Measurements from ENCODE around the gene ASXL2.

The ASXL2 gene

DNA sequence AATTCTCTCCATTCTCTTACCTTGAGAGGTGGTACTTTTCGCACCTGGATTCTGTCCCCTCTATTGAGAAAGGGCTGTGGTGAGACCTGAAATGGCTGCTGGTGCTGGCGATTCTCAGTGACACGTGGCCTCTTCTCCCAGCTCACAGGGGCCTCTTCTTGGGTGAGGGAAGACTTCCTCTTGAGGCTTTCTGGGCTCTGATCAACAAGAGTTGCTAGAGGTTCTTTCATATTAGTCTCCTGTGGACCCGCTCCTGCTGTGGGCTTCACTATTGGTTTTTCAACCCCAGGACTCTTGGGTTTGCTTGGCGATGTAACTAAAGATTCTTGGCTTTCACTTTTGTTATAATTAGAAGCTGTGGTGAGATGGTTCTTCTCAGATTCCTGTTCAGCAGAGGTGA, 128.6 kb downstream of the ASXL2 start:
- peak overlapping the region; percentile 47 for H2AFZ ChIP-seq (ENCODE audit: low read length)
- H4K20me1 ChIP-seq (ENCODE audit: insufficient read depth, low read length): no peaks in the 10 kb centered on the region
- peak overlapping the region; percentile 32 for H3K4me3 ChIP-seq (ENCODE audit: low read length)
- no peaks in the 10 kb centered on the region for H3K9me3 ChIP-seq (replicated peaks; ENCODE audit: insufficient read depth, low read length)
- peak; percentile 73 for DNase-seq
- H3K4me2 ChIP-seq (ENCODE audit: low read depth, low read length): peak overlapping the region; percentile 65
- H3K9me2 ChIP-seq (replicated peaks; ENCODE audit: insufficient read depth, low read length): no peaks in the 10 kb centered on the region
- peaks cover 20% of the 10 kb centered on the region for H3K79me2 ChIP-seq (ENCODE audit: low read length)
- no peaks in the 10 kb centered on the region for H3K27me3 ChIP-seq (replicated peaks; ENCODE audit: insufficient read depth, low read length)
- peaks cover 33% of the 10 kb centered on the region for H3F3A ChIP-seq (ENCODE audit: insufficient read depth, low read length)
- H3K4me1 ChIP-seq (ENCODE audit: low read length): peaks cover 49% of the 10 kb centered on the region
- peak overlapping the region; percentile 84 for H3K27ac ChIP-seq (ENCODE audit: low read length)
- no peak for TF ChIP-seq EZH2phosphoT487 (IDR thresholded peaks at IDR 0.05; ENCODE audit: low read length)
- TF ChIP-seq EZH2 (optimal IDR thresholded peaks at IDR 0.05; ENCODE audit: low read depth, low read length): no peak
- TF ChIP-seq, protein P1, sequence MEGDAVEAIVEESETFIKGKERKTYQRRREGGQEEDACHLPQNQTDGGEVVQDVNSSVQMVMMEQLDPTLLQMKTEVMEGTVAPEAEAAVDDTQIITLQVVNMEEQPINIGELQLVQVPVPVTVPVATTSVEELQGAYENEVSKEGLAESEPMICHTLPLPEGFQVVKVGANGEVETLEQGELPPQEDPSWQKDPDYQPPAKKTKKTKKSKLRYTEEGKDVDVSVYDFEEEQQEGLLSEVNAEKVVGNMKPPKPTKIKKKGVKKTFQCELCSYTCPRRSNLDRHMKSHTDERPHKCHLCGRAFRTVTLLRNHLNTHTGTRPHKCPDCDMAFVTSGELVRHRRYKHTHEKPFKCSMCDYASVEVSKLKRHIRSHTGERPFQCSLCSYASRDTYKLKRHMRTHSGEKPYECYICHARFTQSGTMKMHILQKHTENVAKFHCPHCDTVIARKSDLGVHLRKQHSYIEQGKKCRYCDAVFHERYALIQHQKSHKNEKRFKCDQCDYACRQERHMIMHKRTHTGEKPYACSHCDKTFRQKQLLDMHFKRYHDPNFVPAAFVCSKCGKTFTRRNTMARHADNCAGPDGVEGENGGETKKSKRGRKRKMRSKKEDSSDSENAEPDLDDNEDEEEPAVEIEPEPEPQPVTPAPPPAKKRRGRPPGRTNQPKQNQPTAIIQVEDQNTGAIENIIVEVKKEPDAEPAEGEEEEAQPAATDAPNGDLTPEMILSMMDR (IDR thresholded peaks at IDR 0.05; ENCODE audit: low read length): no peak
- peak overlapping the region; percentile 46 for H3K9ac ChIP-seq (ENCODE audit: low read length)
- peaks cover 4% of the 10 kb centered on the region for H3K36me3 ChIP-seq (replicated peaks; ENCODE audit: insufficient read depth, low read length)

GRCh38 chr2:25744055-25744454, 134.2 kb downstream of the ASXL2 start:
- DNase-seq: no peak
- Histone ChIP-seq H3K36me3 (replicated peaks; ENCODE audit: insufficient read depth, low read length) (no peaks in the 10 kb centered on the region; the same call in 1 of the 2 replicates), H3F3A (ENCODE audit: insufficient read depth, low read length) (peaks cover 39% of the 10 kb centered on the region), H3K4me3 (ENCODE audit: low read length) (peak overlapping the region; percentile 27; the same call in 1 of the 2 replicates), H3K4me1 (ENCODE audit: low read length) (peaks cover 72% of the 10 kb centered on the region), H3K9me3 (replicated peaks; ENCODE audit: insufficient read depth, low read length) (no peaks in the 10 kb centered on the region), H4K20me1 (ENCODE audit: insufficient read depth, low read length) (no peaks in the 10 kb centered on the region), H3K9me2 (replicated peaks; ENCODE audit: insufficient read depth, low read length) (no peaks in the 10 kb centered on the region), H3K79me2 (ENCODE audit: low read length) (peaks cover 23% of the 10 kb centered on the region), H2AFZ (ENCODE audit: low read length) (no peak overlapping the region), H3K27me3 (replicated peaks; ENCODE audit: insufficient read depth, low read length) (no peaks in the 10 kb centered on the region), H3K27ac (ENCODE audit: low read length) (peak overlapping the region; percentile 82), H3K9ac (ENCODE audit: low read length) (peak overlapping the region; percentile 36), H3K4me2 (ENCODE audit: low read depth, low read length) (peak overlapping the region; percentile 50)
- TF ChIP-seq EZH2phosphoT487 (IDR thresholded peaks at IDR 0.05; ENCODE audit: low read length): no peak

- Histone ChIP-seq H4K20me1 (ENCODE audit: insufficient read depth, low read length) (no peaks in the 10 kb centered on the region), H3K9ac (ENCODE audit: low read length) (peak overlapping the region; percentile 36), H3K9me2 (replicated peaks; ENCODE audit: insufficient read depth, low read length) (no peaks in the 10 kb centered on the region), H3K4me3 (ENCODE audit: low read length) (peak overlapping the region; percentile 20), H3K27me3 (replicated peaks; ENCODE audit: insufficient read depth, low read length) (no peaks in the 10 kb centered on the region), H3K27ac (ENCODE audit: low read length) (peak overlapping the region; percentile 82), H3K9me3 (replicated peaks; ENCODE audit: insufficient read depth, low read length) (no peaks in the 10 kb centered on the region), H3K4me1 (ENCODE audit: low read length) (peaks cover 65% of the 10 kb centered on the region), H3K4me2 (ENCODE audit: low read depth, low read length) (peak overlapping the region; percentile 50), H3K36me3 (replicated peaks; ENCODE audit: insufficient read depth, low read length) (no peaks in the 10 kb centered on the region; the same call in 1 of the 2 replicates), H2AFZ (ENCODE audit: low read length) (no peak overlapping the region), H3F3A (ENCODE audit: insufficient read depth, low read length) (peaks cover 35% of the 10 kb centered on the region), H3K79me2 (ENCODE audit: low read length) (peaks cover 23% of the 10 kb centered on the region)
- DNase-seq: peak; percentile 90
- TF ChIP-seq, protein P1 (IDR thresholded peaks at IDR 0.05; ENCODE audit: low read length): 0 out of 2 replicates have a peak, but pooled peaks have one; percentile 3
- TF ChIP-seq EZH2phosphoT487 (IDR thresholded peaks at IDR 0.05; ENCODE audit: low read length): no peak
These were observed 135.0 kb downstream of the ASXL2 start for GRCh38 chr2:25743132-25743830.

GRCh38 chr2:25742501-25742900, 135.8 kb downstream of the ASXL2 start:
- TF ChIP-seq, protein P1 (IDR thresholded peaks at IDR 0.05; ENCODE audit: low read length): no peak
- TF ChIP-seq EZH2 (optimal IDR thresholded peaks at IDR 0.05; ENCODE audit: low read depth, low read length): no peak
- Histone ChIP-seq H3K9me3 (replicated peaks; ENCODE audit: insufficient read depth, low read length) (no peaks in the 10 kb centered on the region), H3K4me2 (ENCODE audit: low read depth, low read length) (peak overlapping the region; percentile 50), H3K4me1 (ENCODE audit: low read length) (peaks cover 59% of the 10 kb centered on the region), H3K27me3 (replicated peaks; ENCODE audit: insufficient read depth, low read length) (no peaks in the 10 kb centered on the region), H4K20me1 (ENCODE audit: insufficient read depth, low read length) (no peaks in the 10 kb centered on the region), H3F3A (ENCODE audit: insufficient read depth, low read length) (peaks cover 35% of the 10 kb centered on the region), H3K36me3 (replicated peaks; ENCODE audit: insufficient read depth, low read length) (no peaks in the 10 kb centered on the region; the same call in 1 of the 2 replicates), H3K9me2 (replicated peaks; ENCODE audit: insufficient read depth, low read length) (no peaks in the 10 kb centered on the region), H3K79me2 (ENCODE audit: low read length) (peaks cover 17% of the 10 kb centered on the region), H2AFZ (ENCODE audit: low read length) (no peak overlapping the region), H3K9ac (ENCODE audit: low read length) (peak overlapping the region; percentile 36), H3K27ac (ENCODE audit: low read length) (peak overlapping the region; percentile 82), H3K4me3 (ENCODE audit: low read length) (peak overlapping the region; percentile 20; the same call in 1 of the 2 replicates)
- no peak for DNase-seq
